GM12878 (cell line): ENCODE results near the gene REEP1. TPM values are rescaled to one million over a fixed set of nuclear protein-coding genes. Genes with fewer than 3 reads are reported as not detected.

Experiments used
- CEBPZ ChIP-seq: fragments of 150-350 bp; IDR thresholded peaks from 2 replicates; pipeline ENCODE4 v1.6.1; 2016; ENCODE audit warnings: low read depth, low read length
- E4F1 ChIP-seq: fragments of 450-650 bp; IDR thresholded peaks from 2 replicates; pipeline ENCODE4 v1.6.1; 2018; ENCODE audit warnings: borderline replicate concordance, mild to moderate bottlenecking; ENCODE audit not compliant: partially characterized antibody
- EZH2 ChIP-seq: IDR thresholded peaks from 2 replicates; pipeline ENCODE4 v1.6.1; 2012; ENCODE audit warnings: low read depth, mild to moderate bottlenecking, control low read depth, inconsistent platforms, low read length, borderline replicate concordance; ENCODE audit not compliant: control insufficient read depth
- FOS ChIP-seq: IDR thresholded peaks from 3 replicates; pipeline ENCODE4 v1.6.1; 2011; ENCODE audit warnings: borderline replicate concordance; ENCODE audit not compliant: insufficient read length; ENCODE audit errors: extremely low read depth
- IKZF1 ChIP-seq: fragments of 450-650 bp; conservative IDR thresholded peaks from 2 replicates; pipeline ENCODE4 v1.6.1; 2017; ENCODE audit warnings: antibody characterized with exemption, mild to moderate bottlenecking
- MTA3 ChIP-seq: IDR thresholded peaks from 2 replicates; pipeline ENCODE4 v1.6.1; 2012; ENCODE audit warnings: low read length, inconsistent platforms, borderline replicate concordance
- PAX5 ChIP-seq: IDR thresholded peaks from 2 replicates; pipeline ENCODE4 v1.6.1; 2011; ENCODE audit warnings: low read depth, low read length, borderline replicate concordance
- PKNOX1 ChIP-seq: fragments of 450-650 bp; IDR thresholded peaks from 2 replicates; pipeline ENCODE4 v1.6.1; 2016; ENCODE audit warnings: mild to moderate bottlenecking
- RELA ChIP-seq: fragments of 450-650 bp; IDR thresholded peaks from 2 replicates; pipeline ENCODE4 v1.8.0; 2014; ENCODE audit warnings: borderline replicate concordance; ENCODE audit not compliant: partially characterized antibody
- RFX5 ChIP-seq: IDR thresholded peaks from 2 replicates; pipeline ENCODE4 v1.6.1; 2011; ENCODE audit warnings: low read depth, low read length, improper control_type of control experiment
- SRF ChIP-seq, 2 experiments: IDR thresholded peaks; 2 replicates each; pipeline ENCODE4 v1.6.1; 2011; ENCODE audit warnings: low read depth in 2 of 2, low read length in 2 of 2, mild to moderate bottlenecking in 1 of 2, moderate library complexity in 1 of 2
- STAT1 ChIP-seq: fragments of 450-650 bp; conservative IDR thresholded peaks from 2 replicates; pipeline ENCODE4 v1.6.1; 2014; ENCODE audit warnings: antibody characterized with exemption, mild to moderate bottlenecking
- TCF3 ChIP-seq: IDR thresholded peaks from 2 replicates; pipeline ENCODE4 v1.6.1; 2012; ENCODE audit warnings: low read depth, mild to moderate bottlenecking, low read length, borderline replicate concordance; ENCODE audit not compliant: insufficient read depth
- ZBTB11 ChIP-seq: fragments of 450-650 bp; formaldehyde crosslinking; IDR thresholded peaks from 2 replicates; pipeline ENCODE4 v1.5.0; 2022; ENCODE audit warnings: mild to moderate bottlenecking, missing genetic modification characterization
- polyA plus RNA-seq, 11 experiments: library from polyadenylated mRNA; depleted of rRNA in 4 of 11; unstranded in 6 of 11; stranded (reverse) in 5 of 11; fragments of >200 nt; fragmentation: Nextera tagmentation in 4 of 11; fragmentation: Illumina TruSeq in 1 of 11; extraction: Ambion mirVana in 4 of 11; extraction: Trizol in 1 of 11; gene quantifications; 1 replicate in 1 of 11; 2 replicates in 10 of 11; pipeline versions ENCODE4 v1.2.1 to v1.2.3, GENCODE V29; 2011 to 2016; ENCODE audit warnings: inconsistent platforms in 2 of 11, missing spikeins in 2 of 11, low read depth in 1 of 11
- total RNA-seq, 4 experiments: library from RNA; depleted of rRNA in 3 of 4; stranded (reverse); fragments of >200 nt in 3 of 4; fragmentation: Illumina TruSeq in 1 of 4; extraction: Trizol in 1 of 4; gene quantifications; 2 replicates each; pipeline versions ENCODE4 v1.2.1 to v1.2.3, GENCODE V29; 2013 to 2021

REEP1 gene
- total and polyA plus RNA-seq, 10 of the 15 experiments (the other 5 are each of a cell fraction or from before 2014, with no cell fraction given), result 0.02 to 0.30 (median 0.09) TPM; not detected in 1

- TF ChIP-seq E4F1, result no peak
- no peak for TF ChIP-seq IKZF1
- TF ChIP-seq SRF (IDR thresholded peaks at IDR 0.05; ENCODE audit: low read depth in 2 of 2, low read length in 2 of 2), result no peak
- TF ChIP-seq RFX5, result no peak
- TF ChIP-seq ZBTB11 (CRISPR knock-in tag), result no peak
- no peak for TF ChIP-seq EZH2
- no peak for TF ChIP-seq RELA
- TF ChIP-seq PKNOX1, result no peak
- TF ChIP-seq FOS, result no peak
- TF ChIP-seq CEBPZ, result no peak
- no peak for TF ChIP-seq STAT1
- TF ChIP-seq PAX5, result no peak
- no peak for TF ChIP-seq MTA3
- no peak for TF ChIP-seq TCF3
Observed at GRCh38 chr2:86305195-86305914, 32.1 kb downstream of the REEP1 start (continued).
